ENCODE results near the gene TRPV3. TPM values are rescaled to one million over a fixed set of nuclear protein-coding genes. Genes with fewer than 3 reads are reported as not detected.
A peak's percentile ranks its signal among the peaks of the same experiment; 100 is the strongest.
"Not testable (repeated sequence)": the region's sequence is repeated elsewhere in the genome, so short reads cannot be mapped to it uniquely, and the experiment has no call there.

The TRPV3 gene
- under 0.01 and 0.10 TPM in 2 replicates for total RNA-seq (2014; rRNA removed; shearing (Covaris generic))

GRCh38 chr17:3557768-3558583 lies at the start of gene TRPV3:
Gene TRPV3 (minus strand): TSS chr17:3557812. CDS start chr17:3554850, 2,962 bp downstream.
- peak; percentile 38 for DNase-seq (ENCODE audit: low read depth)

- DNase-seq (ENCODE audit: low read depth): no peak
These were observed 46.3 kb upstream of the TRPV3 start for GRCh38 chr17:3603870-3604259.

- DNase-seq (ENCODE audit: low read depth): peak; percentile 63
These were observed 45.7 kb upstream of the TRPV3 start for GRCh38 chr17:3603119-3603869.

- DNase-seq (ENCODE audit: low read depth): peak; percentile 39
These were observed 44.9 kb upstream of the TRPV3 start for GRCh38 chr17:3602499-3602898.

GRCh38 chr17:3600529-3601205 lies 43.1 kb upstream of the TRPV3 start:
- no peak for DNase-seq (ENCODE audit: low read depth)

- no peak for DNase-seq (ENCODE audit: low read depth)
These were observed 40.5 kb upstream of the TRPV3 start for GRCh38 chr17:3598078-3598477.

- no peak for DNase-seq (ENCODE audit: low read depth)
These were observed 39.3 kb upstream of the TRPV3 start for GRCh38 chr17:3596804-3597464.

- no peak for DNase-seq (ENCODE audit: low read depth)
These were observed 37.4 kb upstream of the TRPV3 start for GRCh38 chr17:3594976-3595375.

GRCh38 chr17:3594051-3594800 lies 36.6 kb upstream of the TRPV3 start:
- DNase-seq (ENCODE audit: low read depth): no peak

GRCh38 chr17:3593384-3593783 lies 35.8 kb upstream of the TRPV3 start:
- no peak for DNase-seq (ENCODE audit: low read depth)

- DNase-seq (ENCODE audit: low read depth): no peak
These were observed 34.7 kb upstream of the TRPV3 start for GRCh38 chr17:3592216-3592860.

GRCh38 chr17:3590768-3591167 lies 33.2 kb upstream of the TRPV3 start:
- DNase-seq (ENCODE audit: low read depth): no peak

GRCh38 chr17:3590231-3590630 lies 32.6 kb upstream of the TRPV3 start:
- no peak for DNase-seq (ENCODE audit: low read depth)

GRCh38 chr17:3589784-3590183 lies 32.2 kb upstream of the TRPV3 start:
- DNase-seq (ENCODE audit: low read depth): no peak

GRCh38 chr17:3585826-3586225 lies 28.2 kb upstream of the TRPV3 start:
- no peak for DNase-seq (ENCODE audit: low read depth)

- DNase-seq (ENCODE audit: low read depth): no peak
These were observed 25.8 kb upstream of the TRPV3 start for GRCh38 chr17:3583456-3583855.

GRCh38 chr17:3582915-3583314 lies 25.3 kb upstream of the TRPV3 start:
- no peak for DNase-seq (ENCODE audit: low read depth)

GRCh38 chr17:3578667-3579066 lies 21.1 kb upstream of the TRPV3 start:
- not testable (repeated sequence) for DNase-seq (ENCODE audit: low read depth)

GRCh38 chr17:3576970-3577369 lies 19.4 kb upstream of the TRPV3 start:
- DNase-seq (ENCODE audit: low read depth): no peak

GRCh38 chr17:3575511-3575910 lies 17.9 kb upstream of the TRPV3 start:
- peak; percentile 61 for DNase-seq (ENCODE audit: low read depth)

- DNase-seq (ENCODE audit: low read depth): no peak
These were observed 16.6 kb upstream of the TRPV3 start for GRCh38 chr17:3574231-3574630.
